GM21360 (cell line): ENCODE measurements around the gene PNKP.

Experiments
- ATAC-seq: cut with Tn5 transposase; IDR thresholded peaks from one replicate; pipeline ENCODE4 v1.9.1; 2021; ENCODE audit warnings: mild to moderate bottlenecking, moderate library complexity; ENCODE audit not compliant: unreplicated experiment

PNKP gene

GRCh38 chr19:49890349-49891311, 23.3 kb upstream of the PNKP start:
- ATAC-seq, result no peak

- ATAC-seq, result no peak
Measured at GRCh38 chr19:49889687-49890348, 22.4 kb upstream of the PNKP start.

- ATAC-seq, result no peak
Measured at GRCh38 chr19:49889038-49889686, 21.8 kb upstream of the PNKP start.

- no peak for ATAC-seq
Measured at GRCh38 chr19:49888510-49888824, 21.1 kb upstream of the PNKP start.

- ATAC-seq, result no peak
Measured at GRCh38 chr19:49887665-49888509, 20.5 kb upstream of the PNKP start.

GRCh38 chr19:49887037-49887664, 19.8 kb upstream of the PNKP start:
- no peak for ATAC-seq

GRCh38 chr19:49884760-49885159, 17.4 kb upstream of the PNKP start:
- no peak for ATAC-seq

GRCh38 chr19:49884109-49884508, 16.7 kb upstream of the PNKP start:
- no peak for ATAC-seq

- no peak for ATAC-seq
Measured at GRCh38 chr19:49883094-49883493, 15.7 kb upstream of the PNKP start.

- ATAC-seq, result no peak
Measured at GRCh38 chr19:49882643-49883042, 15.3 kb upstream of the PNKP start.

- ATAC-seq, result no peak
Measured at GRCh38 chr19:49881672-49882394, 14.5 kb upstream of the PNKP start.

- ATAC-seq, result no peak
Measured at GRCh38 chr19:49881186-49881585, 13.8 kb upstream of the PNKP start.

- no peak for ATAC-seq
Measured at GRCh38 chr19:49880162-49880869, 12.9 kb upstream of the PNKP start.

- no peak for ATAC-seq
Measured at GRCh38 chr19:49879243-49879963, 12.0 kb upstream of the PNKP start.

- ATAC-seq, result no peak
Measured at GRCh38 chr19:49878744-49879070, 11.3 kb upstream of the PNKP start.

GRCh38 chr19:49877879-49878743, 10.7 kb upstream of the PNKP start:
- ATAC-seq, result peak; percentile 43

- peak; percentile 45 for ATAC-seq
Measured at GRCh38 chr19:49877020-49877878, 9.9 kb upstream of the PNKP start, which contains the start of the genes AKT1S1 and TBC1D17. TSS of gene AKT1S1 (minus strand) at chr19:49877355. CDS start at chr19:49873295, 4,060 bp downstream. TSS of gene TBC1D17 (plus strand) at chr19:49877702. CDS start at chr19:49877724, 22 bp downstream.
